ENCODE measurements around the gene SLC16A11.
"Not testable (repeated sequence)": the region's sequence is repeated elsewhere in the genome, so short reads cannot be mapped to it uniquely, and the experiment has no call there.

GRCh38 chr17:7050583-7050982, 6.7 kb upstream of the SLC16A11 start:
- TF ChIP-seq CTCF (IDR thresholded peaks at IDR 0.05 in 2 of 3, conservative IDR thresholded peaks at IDR 0.05 in 1 of 3; ENCODE audit: insufficient read depth in 2 of 3, low read depth in 1 of 3, low read length in 3 of 3); ATF4 (CRISPR knock-in tag; IDR thresholded peaks at IDR 0.05); NONO (IDR thresholded peaks at IDR 0.05; ENCODE audit: low read depth in 2 of 2, low read length in 1 of 2); ZNF263 (CRISPR knock-in tag; IDR thresholded peaks at IDR 0.05; ENCODE audit: borderline replicate concordance); SPI1 (IDR thresholded peaks at IDR 0.05; ENCODE audit: borderline replicate concordance, low read depth, low read length): not testable (repeated sequence)
